Measurements from ENCODE around the gene MPHOSPH10.
"Not testable (repeated sequence)": the region's sequence is repeated elsewhere in the genome, so short reads cannot be mapped to it uniquely, and the experiment has no call there.

Gene MPHOSPH10

DNA sequence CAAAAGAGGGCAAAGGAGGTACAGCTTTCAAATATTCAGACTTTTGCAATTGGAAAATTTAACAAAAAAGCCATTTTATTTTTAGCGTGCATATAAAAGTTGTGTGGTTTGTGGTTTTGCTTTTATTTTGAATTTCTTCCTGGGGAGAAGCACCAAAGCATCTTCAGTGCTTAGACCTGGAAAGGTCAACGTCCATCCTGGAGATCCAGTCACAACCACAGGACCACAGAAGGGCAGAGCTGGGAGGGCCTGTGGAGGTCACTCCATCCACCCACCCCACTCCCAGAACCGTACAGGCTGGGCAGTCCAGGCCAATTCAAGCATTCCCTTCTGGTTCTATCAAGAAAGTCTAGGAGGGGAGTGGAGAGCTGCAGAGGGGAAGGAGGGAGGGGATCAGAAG, 43.8 kb downstream of the MPHOSPH10 start:
- no peak for DNase-seq

DNA sequence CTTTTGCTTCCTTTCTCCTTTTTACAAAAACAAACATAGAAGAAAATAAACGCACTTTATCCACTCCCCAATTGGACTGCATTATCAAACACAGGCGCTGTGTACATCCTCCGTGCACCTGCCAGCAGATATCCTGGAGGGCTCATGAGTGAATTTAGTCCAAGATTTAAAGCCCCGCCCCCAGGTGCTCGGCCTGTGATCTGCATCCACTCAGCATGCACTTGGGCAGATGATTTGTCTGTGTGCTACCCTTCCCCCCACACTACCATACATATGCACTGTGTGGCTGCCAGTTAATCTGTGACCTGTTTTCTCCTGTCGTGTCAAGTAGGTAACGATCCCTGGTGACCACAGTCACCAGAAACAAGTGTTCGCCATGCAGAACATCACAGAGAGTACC, 48.4 kb downstream of the MPHOSPH10 start:
- DNase-seq: not testable (repeated sequence)

DNA sequence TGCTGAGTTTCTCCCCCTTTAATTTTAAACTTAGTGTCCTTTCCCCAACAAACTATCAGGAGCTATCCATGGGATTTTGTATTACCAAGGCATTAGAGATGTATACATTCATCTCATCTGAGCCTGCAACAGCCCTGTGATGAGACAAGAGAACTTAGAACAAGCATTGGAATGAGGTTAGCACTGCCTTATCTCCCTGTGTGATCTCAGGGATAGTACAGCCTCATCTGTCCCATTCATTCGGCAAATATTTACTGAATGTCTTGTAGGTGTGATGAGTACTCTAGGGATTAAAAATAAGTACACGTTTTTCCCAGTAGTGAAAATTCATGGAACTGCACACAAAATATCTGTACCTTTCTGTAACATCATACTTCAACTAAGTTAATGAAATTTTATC, 50.9 kb downstream of the MPHOSPH10 start:
- DNase-seq: no peak

DNA sequence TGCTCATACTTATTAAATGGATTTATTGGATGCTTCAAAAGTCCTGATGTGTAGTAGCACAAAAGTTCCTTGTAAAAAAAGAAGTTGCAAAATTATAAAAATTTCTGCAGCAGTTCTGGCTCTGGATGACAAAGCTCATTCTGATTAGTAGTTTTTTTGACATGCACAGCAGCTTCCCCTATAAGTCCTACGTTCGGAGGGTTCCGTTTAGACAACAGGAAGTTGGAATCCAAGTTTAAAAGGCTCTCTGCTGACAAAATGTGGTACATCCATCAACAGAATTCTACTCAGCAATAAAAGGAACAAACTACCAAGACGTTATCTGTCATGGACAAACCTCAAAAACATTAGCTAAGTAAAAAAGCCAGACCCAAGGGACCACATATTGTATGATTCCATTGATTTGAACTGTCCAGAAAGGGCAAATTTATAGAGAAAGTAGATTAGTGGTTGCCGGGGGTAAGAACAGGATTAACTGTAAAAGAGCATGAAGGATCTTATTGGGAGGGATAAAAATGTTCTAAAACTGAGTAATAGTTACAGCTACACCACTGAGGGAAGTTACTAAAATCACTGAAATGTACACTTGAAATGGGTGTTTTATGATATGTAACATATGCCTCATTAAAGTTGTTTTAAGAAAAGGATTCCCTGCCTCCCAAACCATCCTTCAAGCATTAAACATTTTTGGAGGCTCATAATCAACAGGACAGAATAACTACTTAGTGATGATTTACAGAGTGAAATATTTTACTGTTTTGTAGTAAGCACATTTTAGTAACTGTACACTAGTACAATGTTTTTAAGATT, 53.1 kb downstream of the MPHOSPH10 start:
- DNase-seq: peak in 1 of 2 donors; percentile 20

DNA sequence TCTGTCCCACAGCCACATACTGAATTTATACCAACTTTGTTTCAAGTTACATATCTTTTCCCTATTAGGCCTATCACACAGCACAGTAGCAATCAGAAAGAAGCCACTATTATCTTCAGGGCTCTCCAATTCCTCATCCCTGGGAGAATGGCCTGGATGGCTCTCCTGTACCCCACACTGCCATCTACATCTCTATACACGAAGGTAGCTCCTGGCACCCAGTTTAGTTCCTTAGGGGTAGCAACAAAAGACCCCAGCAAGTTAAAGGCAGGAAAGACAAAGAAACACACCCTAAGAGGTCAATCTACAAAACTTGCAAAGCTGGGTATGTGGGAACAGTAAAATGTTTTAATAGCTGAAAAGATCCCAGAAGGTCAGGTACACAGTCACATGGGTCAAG, 56.5 kb downstream of the MPHOSPH10 start:
- no peak for DNase-seq

DNA sequence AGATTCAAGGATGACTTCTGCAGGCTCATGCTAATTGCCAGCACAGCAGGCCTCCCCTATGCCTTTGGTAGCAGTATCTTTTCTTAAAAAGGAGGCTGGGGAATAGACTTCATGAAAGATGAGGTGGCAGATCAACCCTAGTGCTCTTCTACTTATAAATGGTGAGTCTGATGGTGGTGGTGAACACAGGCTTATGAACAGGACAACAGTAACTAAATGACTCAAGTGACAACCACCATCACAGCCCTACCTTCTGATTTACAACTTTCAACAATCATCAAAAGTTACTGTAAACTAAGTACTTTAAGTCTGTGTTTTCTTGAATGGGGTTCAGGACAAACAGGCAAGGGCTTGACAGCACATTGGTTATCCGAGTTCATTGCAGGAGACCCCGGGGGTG, 57.2 kb downstream of the MPHOSPH10 start:
- no peak for DNase-seq

DNA sequence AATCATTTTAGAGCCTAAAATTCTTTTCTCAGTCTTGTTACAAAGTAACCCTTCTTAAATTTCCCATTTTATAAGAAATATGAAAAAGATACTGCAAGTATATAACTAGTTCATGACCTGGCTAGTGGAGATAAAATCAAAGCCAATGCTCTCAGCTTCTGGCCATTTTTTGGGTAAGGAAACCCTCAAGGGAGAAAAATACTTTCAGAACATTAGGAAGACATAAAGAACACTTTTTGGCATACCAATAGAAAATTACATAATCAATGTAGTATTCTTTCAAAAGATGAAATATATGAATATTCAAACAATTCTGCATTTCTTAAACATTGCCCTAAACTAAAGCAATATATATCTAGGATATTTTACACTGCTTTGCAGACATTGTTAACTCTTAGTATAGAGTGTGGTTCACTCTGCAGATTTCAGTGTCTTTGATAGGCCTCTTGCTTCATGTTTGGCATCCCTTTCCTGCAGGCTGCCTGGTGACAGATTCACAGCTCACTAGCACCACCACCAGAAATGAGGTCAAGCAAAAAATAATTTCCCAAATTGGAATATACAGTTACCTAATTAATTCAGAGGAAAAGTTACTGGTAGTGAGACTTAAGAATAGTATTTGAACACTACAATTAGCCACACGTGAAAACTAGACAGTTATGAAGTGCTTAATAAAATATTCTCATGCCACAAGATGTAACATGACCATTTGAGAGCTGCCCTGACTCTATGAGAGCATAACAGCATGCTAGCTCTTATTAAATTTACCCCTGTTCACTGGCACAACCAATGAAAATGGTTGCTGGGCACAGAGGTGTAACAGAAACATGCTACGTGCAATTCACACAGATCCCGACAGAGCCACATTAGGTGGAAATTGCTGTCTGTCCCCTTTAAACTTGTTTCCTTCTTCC, 60.5 kb downstream of the MPHOSPH10 start:
- DNase-seq: peak; percentile 6 to 42

DNA sequence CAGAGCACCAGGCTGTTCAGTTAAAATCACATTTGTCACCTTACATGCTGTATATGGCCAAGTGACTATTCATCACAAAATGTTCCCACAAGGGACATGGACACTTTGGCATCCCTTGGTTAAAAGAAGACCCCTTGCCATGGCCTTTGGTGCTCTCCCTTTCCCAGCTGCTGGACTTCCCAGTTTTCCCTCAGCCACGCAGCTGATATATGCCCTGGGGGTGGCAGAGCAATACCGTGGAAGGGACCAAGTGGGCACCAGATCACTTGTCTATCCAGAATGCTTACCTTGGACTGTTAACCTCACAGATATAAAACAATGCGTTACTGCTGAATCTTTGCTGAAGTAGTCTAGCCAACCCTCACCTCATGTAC, 61.1 kb downstream of the MPHOSPH10 start:
- no peak for DNase-seq

All from inflammatory macrophage treated with lipopolysaccharide for 1 hour (primary cell).